ENCODE measurements around the gene BANP. TPM values are rescaled to one million over a fixed set of nuclear protein-coding genes. Genes with fewer than 3 reads are reported as not detected.

Gene BANP
- total RNA-seq, 4 donors from 2014 or later, result 18.9 to 33.6 (median 28.2) TPM

- no peak for DNase-seq (ENCODE audit: extremely low spot score)
- intact Hi-C loops (cut with DNase I), result no loop called here
- no peaks in the 10 kb centered on the region for H3K27me3 ChIP-seq
- H3K4me1 ChIP-seq, result peaks cover 30 to 46% (median 40%) of the 10 kb centered on the region in 4 donors
- peaks cover 0 to 20% (median 16%) of the 10 kb centered on the region in 4 donors for H3K9me3 ChIP-seq
- no peak overlapping the region for H3K4me3 ChIP-seq
- peaks cover 0 to 6% (median 2%) of the 10 kb centered on the region in 4 donors for H3K36me3 ChIP-seq
- 74% methylated on average over 7 of the region's 7 CpGs for WGBS
- no peak overlapping the region for H3K27ac ChIP-seq (replicated peaks in 1 of 4)
- no peak for TF ChIP-seq POLR2A (IDR thresholded peaks at IDR 0.05; ENCODE audit: low read depth)
- TF ChIP-seq CTCF (IDR thresholded peaks at IDR 0.05), result no peak
- no peak for TF ChIP-seq POLR2AphosphoS5 (IDR thresholded peaks at IDR 0.05)
- no peak for TF ChIP-seq EP300 (IDR thresholded peaks at IDR 0.05)
Measured at GRCh38 chr16:87968541-87968940, 17.3 kb downstream of the BANP start.

DNA sequence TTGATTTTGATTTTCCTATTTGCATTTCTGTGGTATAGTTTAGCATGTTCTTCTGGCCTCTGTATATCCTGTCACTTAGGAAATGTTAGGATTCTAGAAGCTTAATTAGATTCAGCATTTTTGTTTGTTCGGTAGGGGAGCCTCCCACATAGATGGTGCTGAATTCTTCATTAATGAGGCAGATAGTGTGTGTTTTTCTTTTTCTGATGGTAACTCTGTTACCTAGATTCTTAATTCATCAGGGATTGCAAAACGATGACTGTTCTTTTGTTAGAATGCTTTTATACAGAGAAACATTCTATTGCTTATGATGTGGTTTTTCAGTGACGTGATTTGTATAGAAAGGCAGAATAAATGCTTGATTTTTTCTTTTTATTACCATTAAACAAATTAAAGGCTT, 19.0 kb downstream of the BANP start:
- H3K9me3 ChIP-seq, result peaks cover 0 to 20% (median 16%) of the 10 kb centered on the region in 4 donors
- 71% methylated on average over 3 of the region's 3 CpGs for WGBS
- H3K36me3 ChIP-seq, result peaks cover 0 to 12% (median 4%) of the 10 kb centered on the region in 4 donors
- no peak for DNase-seq (ENCODE audit: extremely low spot score)
- intact Hi-C loops (cut with DNase I), result no loop called here
- no peak overlapping the region for H3K4me3 ChIP-seq
- no peaks in the 10 kb centered on the region for H3K27me3 ChIP-seq
- TF ChIP-seq EP300 (IDR thresholded peaks at IDR 0.05), result no peak
- no peak for TF ChIP-seq POLR2A (IDR thresholded peaks at IDR 0.05; ENCODE audit: low read depth)
- TF ChIP-seq POLR2AphosphoS5 (IDR thresholded peaks at IDR 0.05), result no peak
- TF ChIP-seq CTCF (IDR thresholded peaks at IDR 0.05), result no peak
- H3K4me1 ChIP-seq, result peaks cover 15 to 40% (median 35%) of the 10 kb centered on the region in 4 donors
- no peak overlapping the region for H3K27ac ChIP-seq (replicated peaks in 1 of 4)

- intact Hi-C loops (cut with DNase I), result no loop called here
- no peak for TF ChIP-seq POLR2A (IDR thresholded peaks at IDR 0.05; ENCODE audit: low read depth)
- no peak for TF ChIP-seq POLR2AphosphoS5 (IDR thresholded peaks at IDR 0.05)
- no peak for TF ChIP-seq EP300 (IDR thresholded peaks at IDR 0.05)
- TF ChIP-seq CTCF (IDR thresholded peaks at IDR 0.05), result no peak
- no peak overlapping the region for H3K27ac ChIP-seq (replicated peaks in 1 of 4)
- H3K4me1 ChIP-seq, result peaks cover 1 to 22% (median 17%) of the 10 kb centered on the region in 4 donors
- H3K27me3 ChIP-seq, result no peaks in the 10 kb centered on the region
- H3K9me3 ChIP-seq, result peaks cover 0 to 20% (median 16%) of the 10 kb centered on the region in 4 donors
- 100% methylated on average over 2 of the region's 2 CpGs for WGBS
- no peak for DNase-seq (ENCODE audit: extremely low spot score)
- H3K36me3 ChIP-seq, result peaks cover 0 to 16% (median 6%) of the 10 kb centered on the region in 4 donors
- no peak overlapping the region for H3K4me3 ChIP-seq
Measured at GRCh38 chr16:87971933-87972332, 20.7 kb downstream of the BANP start.

- no peak for DNase-seq (ENCODE audit: extremely low spot score)
- Histone ChIP-seq H3K36me3 (peaks cover 0 to 27% (median 10%) of the 10 kb centered on the region in 4 donors), H3K4me1 (peaks cover 0 to 5% (median 4%) of the 10 kb centered on the region in 4 donors), H3K27ac (replicated peaks in 1 of 4) (no peak overlapping the region), H3K9me3 (peaks cover 0 to 20% (median 16%) of the 10 kb centered on the region in 4 donors), H3K27me3 (no peaks in the 10 kb centered on the region), H3K4me3 (no peak overlapping the region)
- intact Hi-C loops (cut with DNase I), result no loop called here
- 72% methylated on average over 3 of the region's 3 CpGs for WGBS
- TF ChIP-seq POLR2AphosphoS5 (IDR thresholded peaks at IDR 0.05) (no peak), POLR2A (IDR thresholded peaks at IDR 0.05; ENCODE audit: low read depth) (no peak), CTCF (IDR thresholded peaks at IDR 0.05) (no peak), EP300 (IDR thresholded peaks at IDR 0.05) (no peak)
Measured at GRCh38 chr16:87973717-87974116, 22.5 kb downstream of the BANP start.

GRCh38 chr16:87974178-87974577, 22.9 kb downstream of the BANP start:
- Histone ChIP-seq H3K27ac (replicated peaks in 1 of 4) (no peak overlapping the region), H3K4me1 (peaks cover 0 to under 1% (median under 1%) of the 10 kb centered on the region in 4 donors), H3K27me3 (no peaks in the 10 kb centered on the region), H3K36me3 (peaks cover 0 to 29% (median 14%) of the 10 kb centered on the region in 4 donors), H3K4me3 (no peak overlapping the region), H3K9me3 (peaks cover 0 to 20% (median 16%) of the 10 kb centered on the region in 4 donors)
- no peak for DNase-seq (ENCODE audit: extremely low spot score)
- WGBS, result 95% methylated on average over 9 of the region's 9 CpGs
- intact Hi-C loops (cut with DNase I), result no loop called here
- TF ChIP-seq CTCF (IDR thresholded peaks at IDR 0.05) (no peak), POLR2AphosphoS5 (IDR thresholded peaks at IDR 0.05) (no peak), POLR2A (IDR thresholded peaks at IDR 0.05; ENCODE audit: low read depth) (no peak), EP300 (IDR thresholded peaks at IDR 0.05) (no peak)

All from esophagus muscularis mucosa (tissue), 4 donors.